ENCODE data around the gene SIRT1.
"Not testable (repeated sequence)": the region's sequence is repeated elsewhere in the genome, so short reads cannot be mapped to it uniquely, and the experiment has no call there.

Gene SIRT1

GRCh38 chr10:67884313-67884841, at the start of gene SIRT1:
SIRT1 (plus strand) TSS chr10:67884656; CDS start chr10:67884722, 66 bp downstream.
- Histone ChIP-seq H3K4me1 (peaks cover 0 to 33% (median 7%) of the 10 kb centered on the region in 4 donors), H3K36me3 (peaks cover 18 to 25% (median 24%) of the 10 kb centered on the region in 3 donors), H3K4me3 (peak within 1 kb of the TSS; percentile 60 to 82), H3K27me3 (no peaks in the 10 kb centered on the region), H3K9me3 (no peaks in the 10 kb centered on the region), H3K27ac (peak within 1 kb of the TSS; percentile 90 to 99)
- peak; percentile 97 to 98 for DNase-seq
- intact Hi-C loops (cut with DNase I; ENCODE audit: low total_unique reads), result loop anchor here (10.0 kb wide), 1 partner anchor 190 kb away; the partner anchor contains the start of gene HERC4
- no peak for TF ChIP-seq CTCF (IDR thresholded peaks at IDR 0.05)

GRCh38 chr10:67835541-67836394, 48.7 kb upstream of the SIRT1 start:
- H3K27me3 ChIP-seq; H3K9me3 ChIP-seq; H3K4me3 ChIP-seq; DNase-seq; H3K36me3 ChIP-seq; intact Hi-C loops (cut with DNase I; ENCODE audit: low total_unique reads); H3K4me1 ChIP-seq; H3K27ac ChIP-seq: not testable (repeated sequence)

GRCh38 chr10:67836488-67836887, 48.0 kb upstream of the SIRT1 start:
- DNase-seq, result no peak
- intact Hi-C loops (cut with DNase I; ENCODE audit: low total_unique reads), result no loop called here
- Histone ChIP-seq H3K4me1 (no peaks in the 10 kb centered on the region), H3K9me3 (no peaks in the 10 kb centered on the region), H3K27ac (no peak overlapping the region), H3K4me3 (no peak overlapping the region), H3K36me3 (no peaks in the 10 kb centered on the region), H3K27me3 (no peaks in the 10 kb centered on the region)
- TF ChIP-seq CTCF (IDR thresholded peaks at IDR 0.05), result no peak

GRCh38 chr10:67836972-67837371, 47.5 kb upstream of the SIRT1 start:
- DNase-seq, result no peak
- no peak overlapping the region for H3K4me3 ChIP-seq
- no peak for TF ChIP-seq CTCF (IDR thresholded peaks at IDR 0.05)
- H3K27ac ChIP-seq, result no peak overlapping the region
- H3K9me3 ChIP-seq, result no peaks in the 10 kb centered on the region
- H3K4me1 ChIP-seq, result no peaks in the 10 kb centered on the region
- H3K27me3 ChIP-seq, result no peaks in the 10 kb centered on the region
- intact Hi-C loops (cut with DNase I; ENCODE audit: low total_unique reads), result no loop called here
- H3K36me3 ChIP-seq, result no peaks in the 10 kb centered on the region

GRCh38 chr10:67837541-67838314, 46.7 kb upstream of the SIRT1 start, which contains the start of gene DNAJC12:
DNAJC12 (minus strand) TSS chr10:67838188; CDS start chr10:67838011, 177 bp downstream.
- Histone ChIP-seq H3K27me3 (no peaks in the 10 kb centered on the region), H3K4me1 (no peaks in the 10 kb centered on the region), H3K4me3 (peak within 1 kb of the TSS; percentile 2 to 24), H3K27ac (no peak within 1 kb of the TSS), H3K36me3 (no peaks in the 10 kb centered on the region), H3K9me3 (no peaks in the 10 kb centered on the region)
- no peak for TF ChIP-seq CTCF (IDR thresholded peaks at IDR 0.05)
- DNase-seq, result no peak
- intact Hi-C loops (cut with DNase I; ENCODE audit: low total_unique reads), result no loop called here

GRCh38 chr10:67839511-67839910, 44.9 kb upstream of the SIRT1 start:
- H3K4me1 ChIP-seq; DNase-seq; intact Hi-C loops (cut with DNase I; ENCODE audit: low total_unique reads): not testable (repeated sequence)

More at GRCh38 chr10:67839511-67839910, 44.9 kb upstream of the SIRT1 start:
- not testable (repeated sequence) for H3K27ac ChIP-seq, H3K36me3 ChIP-seq, H3K9me3 ChIP-seq, H3K27me3 ChIP-seq, H3K4me3 ChIP-seq

All from tibial artery (tissue), 4 donors.